H9 (cell line): ENCODE measurements around the gene LPO. TPM values are rescaled to one million over a fixed set of nuclear protein-coding genes. Genes with fewer than 3 reads are reported as not detected.

Experiments
- DNase-seq: peaks from one replicate; pipeline ENCODE4 v3.0.0-alpha.2; 2017
- H2AFZ ChIP-seq: one replicate; pipeline ENCODE4 v1.6.1; 2013; ENCODE audit warnings: mild to moderate bottlenecking, low read length, control low read depth, moderate library complexity
- H2AK5ac ChIP-seq: 2 replicates; pipeline ENCODE4 v1.6.1; 2013; ENCODE audit warnings: low read length, control low read depth, mixed read lengths; ENCODE audit not compliant: insufficient read length
- H2BK120ac ChIP-seq: one replicate; pipeline ENCODE4 v1.6.1; 2013; ENCODE audit warnings: low read depth, mild to moderate bottlenecking, low read length, control low read depth, inconsistent platforms; ENCODE audit not compliant: poor library complexity, severe bottlenecking
- H2BK12ac ChIP-seq: 2 replicates; pipeline ENCODE4 v1.6.1; 2013; ENCODE audit warnings: low read length, control low read depth, mixed read lengths, low read depth; ENCODE audit not compliant: insufficient read length
- H2BK15ac ChIP-seq: 2 replicates; pipeline ENCODE4 v1.6.1; 2013; ENCODE audit warnings: low read depth, low read length, control low read depth
- H2BK20ac ChIP-seq: one replicate; pipeline ENCODE4 v1.6.1; 2013; ENCODE audit warnings: low read depth, mild to moderate bottlenecking, low read length, control low read depth, inconsistent platforms; ENCODE audit not compliant: poor library complexity, severe bottlenecking
- H2BK5ac ChIP-seq: 2 replicates; pipeline ENCODE4 v1.6.1; 2013; ENCODE audit warnings: low read length, control low read depth, mixed read lengths; ENCODE audit not compliant: insufficient read length
- H3K14ac ChIP-seq: 2 replicates; pipeline ENCODE4 v1.6.1; 2013; ENCODE audit warnings: low read length, control low read depth; ENCODE audit not compliant: insufficient read depth
- H3K18ac ChIP-seq: 2 replicates; pipeline ENCODE4 v1.6.1; 2013; ENCODE audit warnings: low read depth, mild to moderate bottlenecking, mixed read lengths, low read length, control low read depth; ENCODE audit not compliant: insufficient read length
- H3K23ac ChIP-seq: 2 replicates; pipeline ENCODE4 v1.6.1; 2013; ENCODE audit warnings: low read length, control low read depth, mixed read lengths, low read depth; ENCODE audit not compliant: insufficient read length
- H3K23me2 ChIP-seq: 2 replicates; pipeline ENCODE4 v1.6.1; 2013; ENCODE audit warnings: low read depth, mild to moderate bottlenecking, mixed read lengths, low read length, control low read depth; ENCODE audit not compliant: insufficient read length, poor library complexity, severe bottlenecking
- H3K27ac ChIP-seq: 2 replicates; pipeline ENCODE4 v1.5.1; 2013; ENCODE audit warnings: low read length, control low read depth, mixed read lengths, low read depth; ENCODE audit not compliant: insufficient read length
- H3K27me3 ChIP-seq: 2 replicates; pipeline ENCODE4 v1.6.1; 2013; ENCODE audit warnings: low read length, control low read depth, inconsistent platforms; ENCODE audit not compliant: insufficient read depth
- H3K4ac ChIP-seq: 2 replicates; pipeline ENCODE4 v1.6.1; 2013; ENCODE audit warnings: low read depth, mild to moderate bottlenecking, control low read depth, inconsistent platforms, low read length, moderate library complexity
- H3K4me1 ChIP-seq: 2 replicates; pipeline ENCODE4 v1.6.1; 2013; ENCODE audit warnings: low read length, control low read depth, inconsistent platforms; ENCODE audit not compliant: insufficient read depth
- H3K4me2 ChIP-seq: 2 replicates; pipeline ENCODE4 v1.6.1; 2013; ENCODE audit warnings: low read length, control low read depth, mixed read lengths; ENCODE audit not compliant: insufficient read length, insufficient read depth
- H3K56ac ChIP-seq: 2 replicates; pipeline ENCODE4 v1.6.1; 2013; ENCODE audit warnings: low read depth, mild to moderate bottlenecking, mixed read lengths, low read length, control low read depth; ENCODE audit not compliant: insufficient read length
- H3K79me1 ChIP-seq: 2 replicates; pipeline ENCODE4 v1.6.1; 2013; ENCODE audit warnings: low read depth, mild to moderate bottlenecking, moderate library complexity, low read length, control low read depth, inconsistent platforms; ENCODE audit not compliant: insufficient read depth, poor library complexity, severe bottlenecking
- H3K79me2 ChIP-seq: 2 replicates; pipeline ENCODE4 v1.6.1; 2013; ENCODE audit warnings: low read length, control low read depth, inconsistent platforms; ENCODE audit not compliant: insufficient read depth
- H3K9ac ChIP-seq: 2 replicates; pipeline ENCODE4 v1.6.1; 2013; ENCODE audit warnings: low read length, control low read depth, mixed read lengths; ENCODE audit not compliant: insufficient read length; ENCODE audit errors: extremely low read depth
- H3K9me3 ChIP-seq: one replicate; pipeline ENCODE4 v1.6.1; 2013; ENCODE audit warnings: low read depth, low read length, inconsistent platforms; ENCODE audit not compliant: control insufficient read depth
- H3T11ph ChIP-seq: one replicate; pipeline ENCODE4 v1.6.1; 2013; ENCODE audit warnings: mild to moderate bottlenecking, low read length, control low read depth, inconsistent platforms
- H4K20me1 ChIP-seq: one replicate; pipeline ENCODE4 v1.6.1; 2013; ENCODE audit not compliant: control insufficient read depth, insufficient read length, insufficient read depth
- H4K5ac ChIP-seq: 2 replicates; pipeline ENCODE4 v1.6.1; 2013; ENCODE audit warnings: low read depth, mild to moderate bottlenecking, mixed read lengths, low read length, control low read depth; ENCODE audit not compliant: insufficient read length
- H4K8ac ChIP-seq: replicated peaks from 2 replicates; pipeline ENCODE4 v1.6.1; 2013; ENCODE audit warnings: low read length, control low read depth, mixed read lengths, low read depth; ENCODE audit not compliant: insufficient read length
- H4K91ac ChIP-seq: 2 replicates; pipeline ENCODE4 v1.6.1; 2013; ENCODE audit warnings: low read depth, mild to moderate bottlenecking, moderate library complexity, mixed read lengths, low read length, control low read depth; ENCODE audit not compliant: insufficient read length
- H3K27ac Mint-ChIP-seq, 3 experiments: 2 replicates in 2 of 3; 3 replicates in 1 of 3; pipeline ENCODE4 v1.8.0; 2020 to 2021; ENCODE audit warnings: mixed read lengths in 3 of 3, mild to moderate bottlenecking in 1 of 3, moderate library complexity in 1 of 3
- H3K27me3 Mint-ChIP-seq: 2 replicates; pipeline ENCODE4 v1.8.0; 2021; ENCODE audit warnings: low read depth, mild to moderate bottlenecking, moderate library complexity, mixed read lengths
- H3K36me3 Mint-ChIP-seq, 3 experiments: 2 replicates in 2 of 3; 3 replicates in 1 of 3; pipeline ENCODE4 v1.8.0; 2020 to 2021; ENCODE audit warnings: low read depth in 3 of 3, mixed read lengths in 3 of 3; ENCODE audit not compliant: insufficient read depth in 1 of 3
- H3K4me1 Mint-ChIP-seq, 2 experiments: 2 replicates each; pipeline ENCODE4 v1.8.0; 2020; ENCODE audit warnings: mixed read lengths in 2 of 2
- H3K4me3 Mint-ChIP-seq, 2 experiments: 2 replicates in 1 of 2; 3 replicates in 1 of 2; pipeline ENCODE4 v1.8.0; 2020 to 2021; ENCODE audit warnings: mild to moderate bottlenecking in 2 of 2, mixed read lengths in 2 of 2, moderate library complexity in 1 of 2
- H3K9me3 Mint-ChIP-seq, 2 experiments: 2 replicates in 1 of 2; 3 replicates in 1 of 2; pipeline ENCODE4 v1.8.0; 2020; ENCODE audit warnings: mild to moderate bottlenecking in 2 of 2, mixed read lengths in 2 of 2, moderate library complexity in 1 of 2
- WGBS: extraction: QIAGEN DNeasy Blood & Tissue Kit; methylation state at CpG from one replicate; pipeline ENCODE4 v1.1.7; 2013; ENCODE audit warnings: missing lambda C conversion rate, low lambda C conversion rate, mixed read lengths; ENCODE audit not compliant: insufficient read length; ENCODE audit errors: extremely low coverage; 5-methylcytosine and 5-hydroxymethylcytosine counted together
- total RNA-seq: library from RNA; stranded (reverse); gene quantifications from 2 replicates; pipeline ENCODE4 v1.2.1, GENCODE V29; 2021
- TF ChIP-seq, protein P1 (sequence below): fragments of 200-600 bp; sonication (generic); conservative IDR thresholded peaks from 3 replicates; pipeline ENCODE4 v1.8.0; 2021; ENCODE audit warnings: antibody characterized with exemption, mild to moderate bottlenecking

LPO gene
- total RNA-seq, 1 experiment from 2014 or later: 0.17 TPM

DNA sequence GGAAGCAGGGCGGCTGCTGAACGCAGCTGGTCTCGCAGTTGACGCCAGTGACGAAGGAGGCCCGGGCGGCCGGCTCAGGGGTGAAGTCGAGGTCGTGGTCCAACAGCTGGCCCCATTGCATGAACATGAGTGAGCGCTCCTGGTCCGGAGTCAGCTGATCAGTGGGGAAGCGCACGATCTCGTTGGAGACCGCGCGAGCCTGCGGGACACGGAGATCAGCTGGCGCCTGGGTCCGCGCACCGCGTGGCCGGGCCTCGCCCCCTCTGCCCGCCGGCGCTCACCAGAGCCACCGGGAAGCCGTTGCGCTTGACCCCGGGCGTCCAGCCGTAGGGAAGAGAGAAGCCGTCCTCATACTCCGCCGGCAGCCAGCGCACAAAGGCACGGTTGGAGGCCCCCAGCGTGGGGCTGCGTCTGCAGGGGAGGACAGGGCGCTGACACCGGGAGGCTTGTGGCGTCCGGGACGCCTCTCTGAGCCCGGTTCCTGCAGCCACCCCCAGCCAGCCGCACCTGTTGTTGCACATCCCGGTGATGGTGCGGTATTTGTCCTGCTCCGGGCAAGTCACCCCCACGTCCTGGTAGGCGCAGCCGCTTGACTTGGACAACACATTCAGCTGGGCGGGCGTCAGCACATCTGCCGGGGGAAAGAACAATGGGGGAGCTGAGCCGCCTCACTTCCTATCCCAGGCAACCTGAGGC is 40.8 kb downstream of the LPO start:
- Histone ChIP-seq H3K27ac (no peak overlapping the region), H3K79me1 (no peaks in the 10 kb centered on the region), H3K79me2 (no peaks in the 10 kb centered on the region), H3K4ac (no peak overlapping the region), H3K56ac (no peak overlapping the region), H4K5ac (no peak overlapping the region), H2AFZ (no peak overlapping the region), H4K8ac (no peak overlapping the region), H3K23ac (no peak overlapping the region), H3K27me3 (no peaks in the 10 kb centered on the region), H3K18ac (no peak overlapping the region), H4K91ac (no peak overlapping the region), H3K23me2 (no peaks in the 10 kb centered on the region), H3K9me3 (no peaks in the 10 kb centered on the region), H2BK5ac (no peak overlapping the region), H3K9ac (no peak overlapping the region), H2BK12ac (no peak overlapping the region), H2BK15ac (no peak overlapping the region), H3T11ph (no peak overlapping the region), H3K14ac (no peak overlapping the region), H4K20me1 (no peaks in the 10 kb centered on the region), H2BK120ac (no peak overlapping the region), H2BK20ac (no peak overlapping the region), H2AK5ac (no peak overlapping the region), H3K4me1 (no peaks in the 10 kb centered on the region; the same call in 1 of the 2 replicates), H3K4me2 (no peak overlapping the region)
- H3K27me3 Mint-ChIP-seq: peaks cover 15% of the 10 kb centered on the region
- no peak for DNase-seq
- H3K36me3 Mint-ChIP-seq: no peaks in the 10 kb centered on the region; a peak in 1 of 7 replicates
- peaks cover 11 to 13% of the 10 kb centered on the region in 2 experiments for H3K4me1 Mint-ChIP-seq
- no peaks in the 10 kb centered on the region for H3K9me3 Mint-ChIP-seq
- 0 out of 7 replicates have a peak overlapping the region, but pooled peaks of 1 of the 3 experiments have one; percentile 39 for H3K27ac Mint-ChIP-seq
- WGBS: no CpG with 5 or more reads among the region's 60 CpGs
- TF ChIP-seq, protein P1, sequence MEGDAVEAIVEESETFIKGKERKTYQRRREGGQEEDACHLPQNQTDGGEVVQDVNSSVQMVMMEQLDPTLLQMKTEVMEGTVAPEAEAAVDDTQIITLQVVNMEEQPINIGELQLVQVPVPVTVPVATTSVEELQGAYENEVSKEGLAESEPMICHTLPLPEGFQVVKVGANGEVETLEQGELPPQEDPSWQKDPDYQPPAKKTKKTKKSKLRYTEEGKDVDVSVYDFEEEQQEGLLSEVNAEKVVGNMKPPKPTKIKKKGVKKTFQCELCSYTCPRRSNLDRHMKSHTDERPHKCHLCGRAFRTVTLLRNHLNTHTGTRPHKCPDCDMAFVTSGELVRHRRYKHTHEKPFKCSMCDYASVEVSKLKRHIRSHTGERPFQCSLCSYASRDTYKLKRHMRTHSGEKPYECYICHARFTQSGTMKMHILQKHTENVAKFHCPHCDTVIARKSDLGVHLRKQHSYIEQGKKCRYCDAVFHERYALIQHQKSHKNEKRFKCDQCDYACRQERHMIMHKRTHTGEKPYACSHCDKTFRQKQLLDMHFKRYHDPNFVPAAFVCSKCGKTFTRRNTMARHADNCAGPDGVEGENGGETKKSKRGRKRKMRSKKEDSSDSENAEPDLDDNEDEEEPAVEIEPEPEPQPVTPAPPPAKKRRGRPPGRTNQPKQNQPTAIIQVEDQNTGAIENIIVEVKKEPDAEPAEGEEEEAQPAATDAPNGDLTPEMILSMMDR: no peak
- H3K4me3 Mint-ChIP-seq: no peak overlapping the region
